Ramos (cell line): ENCODE results near the gene PPBP.

Experiments used
- in situ Hi-C: fragments of 300-500 bp; cut with MboI; formaldehyde crosslinking; loops from one replicate; pipeline ENCODE4 v1.14.3; 2022; ENCODE audit warnings: low sequenced_read_pairs; ENCODE audit not compliant: unreplicated experiment

The PPBP gene

GRCh38 chr4:73988061-73988460 is at the start of gene PPBP:
PPBP (minus strand) TSS chr4:73988190; CDS start chr4:73988103, 87 bp downstream.
- in situ Hi-C loops, result no loop called here

GRCh38 chr4:74037076-74037955 is 49.3 kb upstream of the PPBP start:
- in situ Hi-C loops, result no loop called here

GRCh38 chr4:74033739-74034138 is 45.7 kb upstream of the PPBP start:
- in situ Hi-C loops, result no loop called here

GRCh38 chr4:74032064-74032463 is 44.1 kb upstream of the PPBP start:
- in situ Hi-C loops, result no loop called here

- in situ Hi-C loops, result no loop called here
Observed at GRCh38 chr4:74031576-74031975, 43.6 kb upstream of the PPBP start.

GRCh38 chr4:74030285-74030684 is 42.3 kb upstream of the PPBP start:
- in situ Hi-C loops, result no loop called here

GRCh38 chr4:74028504-74028903 is 40.5 kb upstream of the PPBP start:
- in situ Hi-C loops, result no loop called here

- in situ Hi-C loops, result no loop called here
Observed at GRCh38 chr4:74023709-74024108, 35.7 kb upstream of the PPBP start.

GRCh38 chr4:74021601-74022000 is 33.6 kb upstream of the PPBP start:
- in situ Hi-C loops, result no loop called here

GRCh38 chr4:74018771-74019170 is 30.8 kb upstream of the PPBP start:
- in situ Hi-C loops, result no loop called here

GRCh38 chr4:74018116-74018515 is 30.1 kb upstream of the PPBP start:
- in situ Hi-C loops, result no loop called here

- in situ Hi-C loops, result no loop called here
Observed at GRCh38 chr4:74016068-74016467, 28.1 kb upstream of the PPBP start.

- in situ Hi-C loops, result no loop called here
Observed at GRCh38 chr4:74015126-74015780, 27.3 kb upstream of the PPBP start.

GRCh38 chr4:74014332-74014731 is 26.3 kb upstream of the PPBP start:
- in situ Hi-C loops, result no loop called here

GRCh38 chr4:74013264-74013663 is 25.3 kb upstream of the PPBP start:
- in situ Hi-C loops, result no loop called here

GRCh38 chr4:74012130-74012529 is 24.1 kb upstream of the PPBP start:
- in situ Hi-C loops, result no loop called here

- in situ Hi-C loops, result no loop called here
Observed at GRCh38 chr4:74009307-74009706, 21.3 kb upstream of the PPBP start.

- in situ Hi-C loops, result no loop called here
Observed at GRCh38 chr4:74006009-74006476, 18.1 kb upstream of the PPBP start.

GRCh38 chr4:74005528-74005927 is 17.5 kb upstream of the PPBP start:
- in situ Hi-C loops, result no loop called here

GRCh38 chr4:74004668-74005067 is 16.7 kb upstream of the PPBP start:
- in situ Hi-C loops, result no loop called here

GRCh38 chr4:74000301-74000700 is 12.3 kb upstream of the PPBP start:
- in situ Hi-C loops, result no loop called here
